Fibroblast of villous mesenchyme (primary cell): ENCODE results near the gene OTUB2. TPM values are rescaled to one million over a fixed set of nuclear protein-coding genes. Genes with fewer than 3 reads are reported as not detected.

ENCODE experiments used
- DNase-seq: peaks from one replicate; pipeline ENCODE4 v3.0.0-alpha.2; 2010; ENCODE audit warnings: low read depth
- H3K4me3 ChIP-seq: 2 replicates; pipeline ENCODE4 v1.5.1; 2011; ENCODE audit warnings: low read depth, mild to moderate bottlenecking, low read length
- total RNA-seq: library from RNA; depleted of rRNA; stranded (reverse); fragments of >200 nt; gene quantifications from 2 replicates; pipeline ENCODE4 v1.2.3, GENCODE V29; 2012
- TF ChIP-seq, protein P1 (sequence below): IDR thresholded peaks from 2 replicates; pipeline ENCODE4 v1.5.1; 2012; ENCODE audit warnings: low read depth, mild to moderate bottlenecking, low read length; ENCODE audit not compliant: insufficient read depth

The OTUB2 gene
- total RNA-seq: 0.97 and 1.3 TPM in 2 replicates

GRCh38 chr14:94026173-94026888 lies at the start of gene OTUB2:
Gene OTUB2 (plus strand): TSS chr14:94026340. CDS start chr14:94026538, 198 bp downstream.
- H3K4me3 ChIP-seq: peak within 1 kb of the TSS; percentile 70
- TF ChIP-seq, protein P1, sequence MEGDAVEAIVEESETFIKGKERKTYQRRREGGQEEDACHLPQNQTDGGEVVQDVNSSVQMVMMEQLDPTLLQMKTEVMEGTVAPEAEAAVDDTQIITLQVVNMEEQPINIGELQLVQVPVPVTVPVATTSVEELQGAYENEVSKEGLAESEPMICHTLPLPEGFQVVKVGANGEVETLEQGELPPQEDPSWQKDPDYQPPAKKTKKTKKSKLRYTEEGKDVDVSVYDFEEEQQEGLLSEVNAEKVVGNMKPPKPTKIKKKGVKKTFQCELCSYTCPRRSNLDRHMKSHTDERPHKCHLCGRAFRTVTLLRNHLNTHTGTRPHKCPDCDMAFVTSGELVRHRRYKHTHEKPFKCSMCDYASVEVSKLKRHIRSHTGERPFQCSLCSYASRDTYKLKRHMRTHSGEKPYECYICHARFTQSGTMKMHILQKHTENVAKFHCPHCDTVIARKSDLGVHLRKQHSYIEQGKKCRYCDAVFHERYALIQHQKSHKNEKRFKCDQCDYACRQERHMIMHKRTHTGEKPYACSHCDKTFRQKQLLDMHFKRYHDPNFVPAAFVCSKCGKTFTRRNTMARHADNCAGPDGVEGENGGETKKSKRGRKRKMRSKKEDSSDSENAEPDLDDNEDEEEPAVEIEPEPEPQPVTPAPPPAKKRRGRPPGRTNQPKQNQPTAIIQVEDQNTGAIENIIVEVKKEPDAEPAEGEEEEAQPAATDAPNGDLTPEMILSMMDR: no peak
- peak; percentile 98 for DNase-seq

- DNase-seq: no peak
- H3K4me3 ChIP-seq: no peak within 1 kb of the TSS
- TF ChIP-seq, protein P1: no peak
Observed at GRCh38 chr14:93976477-93977057, 49.6 kb upstream of the OTUB2 start, which contains the start of gene ASB2. Gene ASB2 (minus strand): TSS chr14:93976570. CDS start chr14:93964539, 12,031 bp downstream.

GRCh38 chr14:93977171-93977570 lies 49.0 kb upstream of the OTUB2 start:
- no peak for DNase-seq
- TF ChIP-seq, protein P1: no peak
- no peak overlapping the region for H3K4me3 ChIP-seq

- H3K4me3 ChIP-seq: no peak overlapping the region
- TF ChIP-seq, protein P1: no peak
- DNase-seq: no peak
Observed at GRCh38 chr14:93977790-93978581, 48.2 kb upstream of the OTUB2 start.

GRCh38 chr14:93978735-93979134 lies 47.4 kb upstream of the OTUB2 start:
- no peak for DNase-seq
- no peak overlapping the region for H3K4me3 ChIP-seq
- TF ChIP-seq, protein P1: no peak

DNA sequence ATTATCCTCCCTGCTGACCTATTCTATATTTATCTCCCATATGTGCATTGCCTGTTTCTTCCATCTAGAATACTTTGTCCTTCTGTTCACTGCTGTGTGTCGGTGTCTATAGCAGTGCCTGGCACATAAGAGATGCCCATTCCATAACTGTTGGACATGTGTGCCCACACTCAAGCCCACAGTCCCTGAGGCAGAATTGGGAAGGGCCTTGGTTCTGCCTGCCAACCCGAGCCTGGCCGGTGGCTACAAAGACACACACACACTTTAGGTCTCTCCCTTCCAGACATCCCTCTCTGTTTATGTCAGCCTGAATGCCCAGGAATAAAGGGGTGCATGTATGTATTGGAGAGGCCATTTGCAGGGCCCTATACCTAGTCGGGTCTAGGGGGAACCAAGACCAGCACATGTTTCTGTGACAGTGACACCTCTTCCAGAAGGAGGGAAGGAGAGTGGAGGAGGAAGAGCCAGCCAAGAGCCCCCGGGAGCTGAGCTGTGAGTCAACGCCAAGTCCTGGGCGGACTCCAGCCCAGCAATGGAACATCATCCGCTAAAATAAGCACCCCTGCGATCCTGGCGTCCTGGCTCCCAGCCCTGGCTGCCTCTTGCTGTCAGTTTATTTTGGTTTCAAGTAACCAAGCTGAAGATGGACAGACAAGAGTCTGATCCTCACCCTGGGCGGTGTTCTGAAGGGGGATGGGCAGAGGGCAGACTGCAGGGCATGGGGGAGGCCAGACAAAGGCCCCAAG lies 45.5 kb upstream of the OTUB2 start:
- H3K4me3 ChIP-seq: no peak overlapping the region
- TF ChIP-seq, protein P1: no peak
- DNase-seq: no peak
